Type B pancreatic cell (in vitro differentiated cells): ENCODE measurements around the gene NLGN3. TPM values are rescaled to one million over a fixed set of nuclear protein-coding genes. Genes with fewer than 3 reads are reported as not detected.
A peak's percentile ranks its signal among the peaks of the same experiment; 100 is the strongest.

Experiments used
- DNase-seq: peaks from one replicate; pipeline ENCODE4 v3.0.0; 2021; ENCODE audit warnings: mixed read lengths; ENCODE audit not compliant: unreplicated experiment; ENCODE audit errors: extremely low spot score
- H3K27ac Mint-ChIP-seq: 2 replicates; pipeline ENCODE4 v1.8.0; 2021; ENCODE audit warnings: mild to moderate bottlenecking, mixed read lengths
- H3K27me3 Mint-ChIP-seq: 2 replicates; pipeline ENCODE4 v1.8.0; 2021; ENCODE audit warnings: mixed read lengths
- H3K36me3 Mint-ChIP-seq: 2 replicates; pipeline ENCODE4 v1.8.0; 2021; ENCODE audit warnings: mixed read lengths
- H3K4me1 Mint-ChIP-seq: one replicate; pipeline ENCODE4 v1.8.0; 2021; ENCODE audit warnings: mixed read lengths; ENCODE audit not compliant: unreplicated experiment
- H3K4me3 Mint-ChIP-seq: 2 replicates; pipeline ENCODE4 v1.8.0; 2021; ENCODE audit warnings: mild to moderate bottlenecking, mixed read lengths
- H3K9me3 Mint-ChIP-seq: 2 replicates; pipeline ENCODE4 v1.8.0; 2021; ENCODE audit warnings: mixed read lengths
- total RNA-seq: library from RNA; stranded (reverse); gene quantifications from 2 replicates; pipeline ENCODE4 v1.2.1, GENCODE V29; 2021; ENCODE audit warnings: low replicate concordance
- TF ChIP-seq, protein P1 (sequence below): fragments of 200-600 bp; sonication (generic); conservative IDR thresholded peaks from 2 replicates; pipeline ENCODE4 v1.5.0; 2021; ENCODE audit warnings: antibody characterized with exemption, mild to moderate bottlenecking

The NLGN3 gene
- total RNA-seq, 1 donor from 2014 or later: 17.9 TPM

DNA sequence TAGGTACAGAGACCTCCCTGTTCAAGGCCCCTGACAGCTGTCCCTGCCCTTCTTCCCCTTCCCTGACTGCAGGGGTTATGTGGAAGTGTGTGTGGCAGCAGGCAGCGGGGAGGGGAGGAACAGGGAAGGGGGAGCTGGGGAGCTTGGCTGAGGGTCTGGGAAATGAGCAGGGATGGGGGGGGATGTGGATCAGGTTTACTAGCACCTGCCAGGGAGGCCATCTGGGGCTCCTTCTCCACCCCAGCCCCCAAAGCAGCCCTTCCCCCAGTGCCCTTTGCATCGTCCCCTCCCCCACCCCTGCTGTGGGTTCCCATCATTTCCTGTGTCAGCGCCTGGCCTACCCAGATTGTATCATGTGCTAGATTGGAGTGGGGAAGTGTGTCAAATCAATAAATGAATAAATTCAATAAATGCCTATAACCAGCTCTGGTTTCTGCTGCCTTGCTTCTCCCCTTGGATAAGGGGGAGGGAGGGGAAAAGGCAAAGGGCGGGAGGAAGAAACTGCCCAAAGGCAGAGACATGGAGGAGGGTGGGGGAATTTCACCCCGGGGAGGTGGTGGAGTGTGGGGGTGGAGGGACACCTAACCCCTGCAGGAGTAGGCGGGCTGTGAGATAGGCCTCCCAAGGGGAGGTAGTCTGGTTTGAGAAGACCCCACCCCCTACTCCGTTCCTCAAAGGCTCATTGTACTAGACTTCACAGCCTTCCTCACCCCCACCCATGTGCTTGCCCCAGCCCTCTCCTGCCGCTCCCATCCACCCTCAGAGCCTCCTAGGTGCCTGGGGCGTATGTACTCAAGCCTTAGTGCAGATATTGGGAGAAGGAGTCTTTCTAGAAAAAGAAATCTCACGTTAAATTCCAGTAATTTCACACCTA is 41.3 kb upstream of the NLGN3 start:
- Mint-ChIP-seq H3K27me3 (no peaks in the 10 kb centered on the region), H3K27ac (peak overlapping the region; percentile 62), H3K4me1 (peaks cover 28% of the 10 kb centered on the region), H3K4me3 (peak overlapping the region; percentile 67), H3K36me3 (no peaks in the 10 kb centered on the region), H3K9me3 (no peaks in the 10 kb centered on the region)
- TF ChIP-seq, protein P1, sequence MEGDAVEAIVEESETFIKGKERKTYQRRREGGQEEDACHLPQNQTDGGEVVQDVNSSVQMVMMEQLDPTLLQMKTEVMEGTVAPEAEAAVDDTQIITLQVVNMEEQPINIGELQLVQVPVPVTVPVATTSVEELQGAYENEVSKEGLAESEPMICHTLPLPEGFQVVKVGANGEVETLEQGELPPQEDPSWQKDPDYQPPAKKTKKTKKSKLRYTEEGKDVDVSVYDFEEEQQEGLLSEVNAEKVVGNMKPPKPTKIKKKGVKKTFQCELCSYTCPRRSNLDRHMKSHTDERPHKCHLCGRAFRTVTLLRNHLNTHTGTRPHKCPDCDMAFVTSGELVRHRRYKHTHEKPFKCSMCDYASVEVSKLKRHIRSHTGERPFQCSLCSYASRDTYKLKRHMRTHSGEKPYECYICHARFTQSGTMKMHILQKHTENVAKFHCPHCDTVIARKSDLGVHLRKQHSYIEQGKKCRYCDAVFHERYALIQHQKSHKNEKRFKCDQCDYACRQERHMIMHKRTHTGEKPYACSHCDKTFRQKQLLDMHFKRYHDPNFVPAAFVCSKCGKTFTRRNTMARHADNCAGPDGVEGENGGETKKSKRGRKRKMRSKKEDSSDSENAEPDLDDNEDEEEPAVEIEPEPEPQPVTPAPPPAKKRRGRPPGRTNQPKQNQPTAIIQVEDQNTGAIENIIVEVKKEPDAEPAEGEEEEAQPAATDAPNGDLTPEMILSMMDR: no peak
- DNase-seq: no peak

DNA sequence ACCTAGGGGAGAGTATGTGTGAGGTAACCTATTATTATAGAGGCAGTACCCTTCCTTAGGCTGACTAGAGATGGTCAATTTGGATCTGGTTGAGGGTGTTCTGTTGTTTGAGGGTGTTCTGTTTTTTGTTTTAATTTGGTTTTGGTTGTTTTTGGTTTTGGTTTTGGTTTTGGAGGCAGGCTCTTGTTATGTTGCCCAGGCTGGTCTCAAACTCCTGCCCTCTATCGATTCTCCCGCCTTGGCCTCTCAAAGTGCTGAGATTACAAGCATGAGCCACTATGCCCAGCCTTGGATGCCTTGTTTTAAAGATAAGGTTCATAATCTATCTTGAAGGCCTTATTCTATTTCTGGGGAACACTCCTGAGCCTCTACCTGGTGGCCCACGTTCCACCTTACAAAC is 39.0 kb upstream of the NLGN3 start:
- no peak overlapping the region for H3K4me3 Mint-ChIP-seq
- H3K27ac Mint-ChIP-seq: no peak overlapping the region
- peaks cover 31% of the 10 kb centered on the region for H3K4me1 Mint-ChIP-seq
- no peaks in the 10 kb centered on the region for H3K36me3 Mint-ChIP-seq
- no peaks in the 10 kb centered on the region for H3K27me3 Mint-ChIP-seq
- no peak for DNase-seq
- no peaks in the 10 kb centered on the region for H3K9me3 Mint-ChIP-seq
- TF ChIP-seq, protein P1: no peak

DNA sequence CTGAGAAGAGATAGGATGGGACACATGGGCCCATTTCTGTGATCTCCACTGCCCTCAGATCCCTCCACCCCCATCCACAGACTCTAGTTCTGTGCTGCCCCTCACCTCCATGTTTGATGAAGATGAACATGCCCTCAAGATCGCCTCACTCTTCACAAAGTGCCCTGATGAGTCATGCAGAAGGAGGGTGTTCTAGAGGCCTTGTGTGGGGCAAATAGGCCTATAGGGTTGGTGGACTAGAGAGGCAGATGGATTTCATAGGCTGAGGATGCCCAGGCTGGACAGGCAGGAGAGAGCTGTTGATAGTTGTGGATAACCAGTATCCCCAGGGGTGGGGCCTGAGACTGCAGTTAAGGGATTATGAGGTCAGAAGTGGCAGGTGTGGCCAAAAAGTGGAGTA is 38.2 kb upstream of the NLGN3 start, which contains the start of gene CXorf65:
TSS of gene CXorf65 (minus strand) at position 314 of the 400 bp plus-strand sequence. CDS start at position 130, 184 bp downstream.
- no peak for DNase-seq
- Mint-ChIP-seq H3K36me3 (no peaks in the 10 kb centered on the region), H3K4me3 (no peak within 1 kb of the TSS), H3K27ac (no peak within 1 kb of the TSS), H3K9me3 (no peaks in the 10 kb centered on the region), H3K27me3 (no peaks in the 10 kb centered on the region), H3K4me1 (peaks cover 31% of the 10 kb centered on the region)
- TF ChIP-seq, protein P1: no peak

DNA sequence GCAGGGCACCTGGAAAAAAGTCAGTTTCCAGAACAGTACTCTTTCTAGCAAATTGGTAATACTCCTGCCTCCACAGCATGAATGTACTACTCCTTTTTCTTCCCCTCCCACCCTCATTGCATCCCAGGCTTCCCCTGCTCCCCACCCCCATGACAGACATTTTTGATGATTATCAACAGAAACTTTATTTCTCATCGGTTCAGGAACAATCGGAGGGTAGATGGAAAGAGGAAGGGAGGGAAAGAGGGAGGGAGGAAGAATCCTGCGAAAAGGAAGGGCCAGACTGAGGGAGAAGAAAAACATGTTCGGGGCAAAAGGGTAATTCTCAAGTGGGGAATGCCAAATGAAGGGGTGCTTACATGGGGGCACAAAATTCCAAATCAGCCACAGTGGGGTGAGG is 37.4 kb upstream of the NLGN3 start:
- Mint-ChIP-seq H3K9me3 (peaks cover 6% of the 10 kb centered on the region), H3K36me3 (no peaks in the 10 kb centered on the region), H3K27ac (no peak overlapping the region), H3K4me3 (no peak overlapping the region), H3K27me3 (no peaks in the 10 kb centered on the region), H3K4me1 (peaks cover 31% of the 10 kb centered on the region)
- DNase-seq: no peak
- TF ChIP-seq, protein P1: no peak

DNA sequence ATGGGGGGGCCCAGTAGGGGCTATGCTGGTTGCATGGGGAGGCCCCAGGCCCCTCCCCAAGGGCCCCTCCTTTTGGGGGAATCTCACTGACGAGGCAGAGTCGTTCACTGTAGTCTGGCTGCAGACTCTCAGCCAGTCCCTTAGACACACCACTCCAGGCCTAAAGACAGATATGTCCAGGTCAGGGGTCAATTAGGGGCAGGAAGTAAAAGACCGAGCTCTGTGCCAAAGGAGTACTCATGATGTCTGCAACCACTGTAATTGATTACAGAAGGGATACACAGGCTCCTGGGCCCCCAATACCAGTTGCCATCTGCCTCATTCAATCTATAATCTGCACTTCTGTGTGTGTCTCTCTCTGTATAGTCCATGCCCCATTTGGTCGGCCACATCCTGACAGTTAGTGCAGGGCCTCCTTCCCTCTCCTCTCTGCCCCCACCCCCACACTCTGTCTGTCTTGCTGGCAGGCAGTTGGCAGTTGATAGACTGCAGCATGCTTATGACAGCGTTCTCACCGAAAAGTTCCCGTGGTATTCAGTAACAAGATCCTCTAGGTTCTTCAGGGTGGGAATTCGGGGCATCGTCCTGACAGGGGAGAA is 36.8 kb upstream of the NLGN3 start:
- Mint-ChIP-seq H3K9me3 (peaks cover 7% of the 10 kb centered on the region), H3K27me3 (no peaks in the 10 kb centered on the region), H3K27ac (no peak overlapping the region), H3K4me3 (peak overlapping the region; percentile 6), H3K36me3 (no peaks in the 10 kb centered on the region), H3K4me1 (peaks cover 25% of the 10 kb centered on the region)
- DNase-seq: no peak
- TF ChIP-seq, protein P1: no peak
